SK-N-SH (cell line): Measurements from ENCODE around the gene TTC22. TPM values are rescaled to one million over a fixed set of nuclear protein-coding genes. Genes with fewer than 3 reads are reported as not detected.

Source experiments
- CTCF ChIA-PET: fragments of 300-600, 350-600 bp; formaldehyde crosslinking; extraction: SDS; loops from one replicate; lab custom pipeline; 2021; lab: Yijun Ruan, JAX
- POLR2A ChIA-PET: fragments of 350-600 bp; sonication (Branson Sonifier 250); formaldehyde crosslinking; extraction: SDS; loops from one replicate; lab custom pipeline; 2020; ENCODE audit warnings: antibody characterized with exemption, inconsistent platforms; lab: Yijun Ruan, JAX
- DNase-seq: peaks from one replicate; pipeline ENCODE4 v3.0.0; 2012
- H2AFZ ChIP-seq: fragments of 200-600 bp; sonication (generic); 2 replicates; pipeline ENCODE4 v1.8.1; 2016; ENCODE audit warnings: antibody characterized with exemption, mild to moderate bottlenecking, low read depth
- H3F3A ChIP-seq: fragments of 200-600 bp; sonication (generic); replicated peaks from 2 replicates; pipeline ENCODE3; 2016; ENCODE audit warnings: antibody characterized with exemption, mild to moderate bottlenecking; ENCODE audit not compliant: insufficient read depth
- H3K27ac ChIP-seq, 2 experiments: fragments of 200-500 bp in 1 of 2; fragments of 200-600 bp in 1 of 2; sonication (Bioruptor generic) in 1 of 2; sonication (generic), shearing (Covaris generic) in 1 of 2; 2 replicates each; pipeline versions ENCODE4 v1.5.1 to v1.6.1; 2014 to 2016; ENCODE audit warnings: low read depth in 2 of 2, inconsistent platforms in 1 of 2, low read length in 1 of 2, mild to moderate bottlenecking in 1 of 2, mixed read lengths in 1 of 2
- H3K27me3 ChIP-seq: fragments of 200-600 bp; sonication (generic), shearing (Covaris generic); 2 replicates; pipeline ENCODE4 v1.6.1; 2016; ENCODE audit warnings: mixed run types; ENCODE audit not compliant: insufficient read depth
- H3K36me3 ChIP-seq, 2 experiments: fragments of 200-500 bp in 1 of 2; fragments of 200-600 bp in 1 of 2; sonication (Bioruptor generic) in 1 of 2; sonication (generic) in 1 of 2; replicated peaks in 1 of 2; 2 replicates each; pipeline versions ENCODE3 to v1.5.1; 2014 to 2016; ENCODE audit warnings: low read length in 1 of 2, mild to moderate bottlenecking in 1 of 2; ENCODE audit not compliant: insufficient read depth in 2 of 2, control insufficient read depth in 1 of 2
- H3K4me1 ChIP-seq, 2 experiments: fragments of 200-500 bp in 1 of 2; fragments of 200-600 bp in 1 of 2; sonication (Bioruptor generic) in 1 of 2; sonication (generic), shearing (Covaris generic) in 1 of 2; 2 replicates each; pipeline versions ENCODE4 v1.5.1 to v1.6.1; 2014 to 2016; ENCODE audit warnings: low read depth in 1 of 2, low read length in 1 of 2, mixed run types in 1 of 2; ENCODE audit not compliant: insufficient read depth in 2 of 2, control insufficient read depth in 1 of 2
- H3K4me2 ChIP-seq: fragments of 200-600 bp; sonication (generic), shearing (Covaris generic); 2 replicates; pipeline ENCODE4 v1.6.1; 2017; ENCODE audit warnings: mixed run types
- H3K4me3 ChIP-seq, 2 experiments: fragments of 200-500 bp in 1 of 2; fragments of 200-600 bp in 1 of 2; sonication (Bioruptor generic) in 1 of 2; sonication (generic), shearing (Covaris generic) in 1 of 2; 2 replicates each; pipeline versions ENCODE4 v1.5.1 to v1.8.1; 2014 to 2016; ENCODE audit warnings: low read depth in 2 of 2, inconsistent platforms in 1 of 2, low read length in 1 of 2, mild to moderate bottlenecking in 1 of 2, mixed read lengths in 1 of 2, moderate library complexity in 1 of 2
- H3K79me2 ChIP-seq: fragments of 200-600 bp; sonication (generic); 2 replicates; pipeline ENCODE4 v1.8.1; 2017; ENCODE audit warnings: mild to moderate bottlenecking; ENCODE audit not compliant: insufficient read depth
- H3K9ac ChIP-seq: fragments of 200-600 bp; sonication (generic); 2 replicates; pipeline ENCODE4 v1.6.1; 2017; ENCODE audit warnings: mixed run types
- H3K9me2 ChIP-seq: fragments of 200-600 bp; sonication (generic); 2 replicates; pipeline ENCODE4 v1.6.1; 2017; ENCODE audit warnings: mixed run types
- H3K9me3 ChIP-seq: fragments of 200-600 bp; sonication (generic); 2 replicates; pipeline ENCODE4 v1.6.1; 2017; ENCODE audit warnings: mixed run types, mild to moderate bottlenecking, moderate library complexity
- H4K20me1 ChIP-seq: fragments of 200-600 bp; sonication (generic); 2 replicates; pipeline ENCODE4 v1.6.1; 2017; ENCODE audit warnings: mild to moderate bottlenecking, mixed run types; ENCODE audit not compliant: insufficient read depth
- CTCF ChIP-seq: fragments of 200-600 bp; sonication (generic); IDR thresholded peaks from 2 replicates; pipeline ENCODE4 v1.6.1; 2017; ENCODE audit warnings: antibody characterized with exemption, mild to moderate bottlenecking, moderate library complexity
- EP300 ChIP-seq, 2 experiments: IDR thresholded peaks; 2 replicates each; pipeline versions ENCODE4 v1.4.0 to v1.6.1; 2012; ENCODE audit warnings: borderline replicate concordance in 1 of 2, low read depth in 1 of 2, low read length in 1 of 2
- FOSL2 ChIP-seq: IDR thresholded peaks from 2 replicates; pipeline ENCODE4 v1.4.0; 2012; ENCODE audit warnings: low read depth, mild to moderate bottlenecking, moderate library complexity, borderline replicate concordance
- FOXJ3 ChIP-seq: sonication (generic); formaldehyde crosslinking; IDR thresholded peaks from 2 replicates; pipeline ENCODE4 v1.5.1; 2020; ENCODE audit warnings: mild to moderate bottlenecking, missing genetic modification reagents
- FOXM1 ChIP-seq: IDR thresholded peaks from 2 replicates; pipeline ENCODE4 v1.4.0; 2012; ENCODE audit warnings: low read depth, mild to moderate bottlenecking
- MEF2A ChIP-seq: IDR thresholded peaks from 2 replicates; pipeline ENCODE4 v1.4.0; 2012; ENCODE audit warnings: low read depth, borderline replicate concordance
- NFIC ChIP-seq: IDR thresholded peaks from 2 replicates; pipeline ENCODE4 v1.4.0; 2012; ENCODE audit warnings: borderline replicate concordance
- POLR2AphosphoS5 ChIP-seq: IDR thresholded peaks from 2 replicates; pipeline ENCODE4 v1.6.1; 2012; ENCODE audit warnings: low read depth, low read length
- RCOR1 ChIP-seq: fragments of 150-350 bp; IDR thresholded peaks from 2 replicates; pipeline ENCODE4 v1.6.1; 2017; ENCODE audit warnings: antibody characterized with exemption, low read length
- RXRA ChIP-seq: IDR thresholded peaks from 2 replicates; pipeline ENCODE4 v1.4.0; 2012; ENCODE audit warnings: low read depth, mild to moderate bottlenecking, borderline replicate concordance
- TAF1 ChIP-seq: IDR thresholded peaks from 2 replicates; pipeline ENCODE4 v1.6.1; 2012; ENCODE audit warnings: low read depth, mild to moderate bottlenecking, low read length, moderate library complexity, borderline replicate concordance
- TEAD4 ChIP-seq: IDR thresholded peaks from 2 replicates; pipeline ENCODE4 v1.4.0; 2012; ENCODE audit warnings: mild to moderate bottlenecking, borderline replicate concordance; ENCODE audit not compliant: insufficient read depth
- USF1 ChIP-seq: IDR thresholded peaks from 2 replicates; pipeline ENCODE4 v1.4.0; 2012; ENCODE audit warnings: low read depth, borderline replicate concordance
- YY1 ChIP-seq: IDR thresholded peaks from 2 replicates; pipeline ENCODE4 v1.4.0; 2012; ENCODE audit warnings: low read depth, mild to moderate bottlenecking
- ZBTB33 ChIP-seq: IDR thresholded peaks from 2 replicates; pipeline ENCODE4 v1.4.0; 2012; ENCODE audit warnings: low read depth, borderline replicate concordance
- WGBS: methylation state at CpG from one replicate; pipeline ENCODE4 v1.1.6; 2017; ENCODE audit warnings: low lambda C conversion rate; 5-methylcytosine and 5-hydroxymethylcytosine counted together
- polyA plus RNA-seq, 3 experiments: library from polyadenylated mRNA; depleted of rRNA; stranded (reverse); fragments of >200 nt; gene quantifications; 2 replicates each; pipeline ENCODE4 v1.2.3, GENCODE V29; 2012
- TF ChIP-seq, protein P1 (sequence below): fragments of 150-350 bp; IDR thresholded peaks from 2 replicates; pipeline ENCODE4 v1.6.1; 2016; ENCODE audit warnings: mild to moderate bottlenecking, low read depth, low read length

TTC22 gene
- polyA plus RNA-seq, 1 of the 3 experiments (the other 2 are of a cell fraction), result not detected

DNA sequence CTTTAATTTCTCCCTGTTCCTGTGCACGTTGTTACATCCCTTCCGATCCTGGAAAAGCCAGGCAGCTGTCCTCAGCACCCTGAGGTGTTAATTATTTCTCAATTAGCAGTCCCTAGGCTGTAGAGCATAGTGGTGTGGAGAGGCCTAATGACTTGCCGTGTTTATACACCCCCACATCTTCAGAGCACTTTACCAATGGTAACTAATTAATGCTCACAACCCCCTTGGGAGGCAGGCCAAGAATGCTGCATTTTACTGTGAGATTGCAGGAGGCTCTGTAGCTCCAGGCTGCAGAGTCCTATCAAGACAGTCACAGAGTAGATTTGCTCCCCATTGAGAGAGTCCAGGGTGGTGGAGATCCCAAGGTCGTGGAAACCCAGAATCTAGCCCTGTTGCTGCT lies 34.4 kb downstream of the TTC22 start:
- Histone ChIP-seq H3K9me3 (no peaks in the 10 kb centered on the region), H3K27ac (no peak overlapping the region; a peak in 1 of 4 replicates), H3K4me3 (no peak overlapping the region), H3F3A (no peaks in the 10 kb centered on the region), H4K20me1 (no peaks in the 10 kb centered on the region), H3K9me2 (no peaks in the 10 kb centered on the region), H3K27me3 (no peaks in the 10 kb centered on the region), H3K4me2 (no peak overlapping the region), H3K36me3 (no peaks in the 10 kb centered on the region), H3K9ac (no peak overlapping the region), H3K79me2 (peaks cover 23% of the 10 kb centered on the region), H2AFZ (no peak overlapping the region), H3K4me1 (peaks cover 8 to 14% of the 10 kb centered on the region in 2 experiments; a peak in 3 of 4 replicates)
- ChIA-PET POLR2A (no interaction called here), CTCF (interaction anchor here (1.1 to 5.0 kb wide), 3 partner anchors 25 to 44 kb away, joined by 4 to 17 read pairs (median 14); no protein-coding TSS in a partner anchor)
- WGBS, result 27% methylated on average over 4 of the region's 4 CpGs
- TF ChIP-seq ZBTB33, result no peak
- no peak for TF ChIP-seq MEF2A
- no peak for TF ChIP-seq USF1
- TF ChIP-seq FOXM1, result no peak
- TF ChIP-seq TEAD4, result no peak
- TF ChIP-seq NFIC, result no peak
- TF ChIP-seq RCOR1, result no peak
- TF ChIP-seq RXRA, result no peak
- TF ChIP-seq TAF1, result no peak
- no peak for TF ChIP-seq POLR2AphosphoS5
- no peak for TF ChIP-seq YY1
- TF ChIP-seq CTCF, result no peak
- TF ChIP-seq EP300 (IDR thresholded peaks at IDR 0.05; ENCODE audit: borderline replicate concordance in 1 of 2, low read depth in 1 of 2, low read length in 1 of 2), result no peak
- TF ChIP-seq, protein P1, sequence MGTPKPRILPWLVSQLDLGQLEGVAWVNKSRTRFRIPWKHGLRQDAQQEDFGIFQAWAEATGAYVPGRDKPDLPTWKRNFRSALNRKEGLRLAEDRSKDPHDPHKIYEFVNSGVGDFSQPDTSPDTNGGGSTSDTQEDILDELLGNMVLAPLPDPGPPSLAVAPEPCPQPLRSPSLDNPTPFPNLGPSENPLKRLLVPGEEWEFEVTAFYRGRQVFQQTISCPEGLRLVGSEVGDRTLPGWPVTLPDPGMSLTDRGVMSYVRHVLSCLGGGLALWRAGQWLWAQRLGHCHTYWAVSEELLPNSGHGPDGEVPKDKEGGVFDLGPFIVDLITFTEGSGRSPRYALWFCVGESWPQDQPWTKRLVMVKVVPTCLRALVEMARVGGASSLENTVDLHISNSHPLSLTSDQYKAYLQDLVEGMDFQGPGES, result no peak
- TF ChIP-seq FOSL2, result no peak
- TF ChIP-seq FOXJ3 (CRISPR knock-in tag), result no peak
- DNase-seq, result no peak
